SK-N-SH treated with all-trans-retinoic acid at 6 μM for 48 hours (cell line): Measurements from ENCODE around the gene STAB2.

ENCODE experiments used
- ATAC-seq: fragments of 200-7000 bp; cut with Tn5 transposase; 3 replicates; pipeline ENCODE4 v1.9.1; 2020; ENCODE audit warnings: mild to moderate bottlenecking, moderate library complexity
- ARNTL ChIP-seq: fragments of 450-650 bp; formaldehyde crosslinking; IDR thresholded peaks from 2 replicates; pipeline ENCODE4 v1.5.0; 2020; ENCODE audit warnings: low read depth, mild to moderate bottlenecking, moderate library complexity, borderline replicate concordance
- BACH2 ChIP-seq: fragments of 250-450 bp; sonication (Bioruptor Pico); IDR thresholded peaks from 2 replicates; pipeline ENCODE4 v1.9.0; 2021; ENCODE audit warnings: mild to moderate bottlenecking, borderline replicate concordance
- CSDC2 ChIP-seq: fragments of 250-450 bp; sonication (Bioruptor Pico); IDR thresholded peaks from 2 replicates; pipeline ENCODE4 v1.5.0; 2020; ENCODE audit warnings: mild to moderate bottlenecking, moderate library complexity
- GLIS3 ChIP-seq: fragments of 250-450 bp; sonication (Bioruptor Pico); IDR thresholded peaks from 2 replicates; pipeline ENCODE4 v1.5.0; 2020; ENCODE audit warnings: mild to moderate bottlenecking, moderate library complexity
- ISL1 ChIP-seq: fragments of 250-450 bp; sonication (Bioruptor Pico); IDR thresholded peaks from 2 replicates; pipeline ENCODE4 v2.1.2; 2022; ENCODE audit warnings: mild to moderate bottlenecking, moderate library complexity
- OSR1 ChIP-seq: fragments of 250-450 bp; sonication (Bioruptor Pico); IDR thresholded peaks from 2 replicates; pipeline ENCODE4 v1.8.0; 2022; ENCODE audit warnings: moderate library complexity, mild to moderate bottlenecking, inconsistent platforms
- RARB ChIP-seq: fragments of 250-450 bp; sonication (Bioruptor Pico); IDR thresholded peaks from 2 replicates; pipeline ENCODE4 v1.8.0; 2021; ENCODE audit warnings: mild to moderate bottlenecking, moderate library complexity
- SNAI2 ChIP-seq: fragments of 250-450 bp; sonication (Bioruptor Pico); IDR thresholded peaks from 2 replicates; pipeline ENCODE4 v1.5.0; 2020; ENCODE audit warnings: mild to moderate bottlenecking, moderate library complexity
- TCF4 ChIP-seq: fragments of 250-450 bp; sonication (Bioruptor Pico); IDR thresholded peaks from 2 replicates; pipeline ENCODE4 v1.8.0; 2021; ENCODE audit warnings: mild to moderate bottlenecking, moderate library complexity, borderline replicate concordance
- TOX ChIP-seq: fragments of 250-450 bp; sonication (Bioruptor Pico); IDR thresholded peaks from 2 replicates; pipeline ENCODE4 v1.8.0; 2021; ENCODE audit warnings: mild to moderate bottlenecking, moderate library complexity, borderline replicate concordance
- ZC3H10 ChIP-seq: fragments of 250-450 bp; sonication (Bioruptor Pico); IDR thresholded peaks from 2 replicates; pipeline ENCODE4 v1.5.1; 2021; ENCODE audit warnings: mild to moderate bottlenecking, moderate library complexity
- ZFP3 ChIP-seq: fragments of 250-450 bp; sonication (Bioruptor Pico); IDR thresholded peaks from 2 replicates; pipeline ENCODE4 v1.5.0; 2020; ENCODE audit warnings: mild to moderate bottlenecking, moderate library complexity
- ZFP30 ChIP-seq: fragments of 450-650 bp; formaldehyde crosslinking; IDR thresholded peaks from 2 replicates; pipeline ENCODE4 v1.5.0; 2022; ENCODE audit warnings: mild to moderate bottlenecking, moderate library complexity
- ZNF70 ChIP-seq: fragments of 450-650 bp; formaldehyde crosslinking; IDR thresholded peaks from 2 replicates; pipeline ENCODE4 v1.5.0; 2020; ENCODE audit warnings: mild to moderate bottlenecking, moderate library complexity
- ZNF8 ChIP-seq: fragments of 450-650 bp; formaldehyde crosslinking; IDR thresholded peaks from 2 replicates; pipeline ENCODE4 v1.5.0; 2020; ENCODE audit warnings: mild to moderate bottlenecking, moderate library complexity
- TF ChIP-seq, protein P1 (sequence below): fragments of 250-450 bp; sonication (Bioruptor Pico); IDR thresholded peaks from 2 replicates; pipeline ENCODE4 v1.5.0; 2020; ENCODE audit warnings: mild to moderate bottlenecking, moderate library complexity
- TF ChIP-seq, protein P2 (sequence below): fragments of 250-450 bp; sonication (Bioruptor Pico); IDR thresholded peaks from 2 replicates; pipeline ENCODE4 v1.5.1; 2021; ENCODE audit warnings: mild to moderate bottlenecking, moderate library complexity
- TF ChIP-seq, protein P3 (sequence below): fragments of 250-450 bp; sonication (Bioruptor Pico); IDR thresholded peaks from 2 replicates; pipeline ENCODE4 v1.5.1; 2020; ENCODE audit warnings: low read depth, mild to moderate bottlenecking, moderate library complexity
- TF ChIP-seq, protein P4 (sequence below): fragments of 250-450 bp; sonication (Bioruptor Pico); IDR thresholded peaks from 2 replicates; pipeline ENCODE4 v1.8.0; 2021; ENCODE audit warnings: low read depth, mild to moderate bottlenecking, moderate library complexity, borderline replicate concordance

STAB2 gene

DNA sequence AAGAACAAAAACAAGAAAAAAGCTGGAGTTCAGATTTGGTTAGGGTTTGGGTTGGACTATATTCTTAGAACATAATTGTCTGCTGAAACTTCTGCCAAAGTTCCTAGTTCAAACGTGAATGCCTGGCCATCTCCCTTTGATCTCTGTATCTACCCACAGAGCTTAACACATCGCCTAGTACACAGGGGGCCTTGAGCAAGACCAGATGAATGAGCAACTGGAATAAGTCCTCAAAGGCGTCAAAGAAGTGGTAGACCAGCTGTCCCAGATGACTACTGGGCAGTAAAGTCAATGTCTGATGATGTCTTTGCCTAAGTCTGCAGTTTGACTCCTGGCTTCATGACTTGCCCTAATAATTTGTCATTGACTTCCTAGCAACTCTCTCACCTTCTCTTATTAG lies 13.9 kb upstream of the STAB2 start:
- TF ChIP-seq SNAI2, result no peak
- TF ChIP-seq ARNTL (CRISPR knock-in tag), result no peak
- TF ChIP-seq, protein P1, sequence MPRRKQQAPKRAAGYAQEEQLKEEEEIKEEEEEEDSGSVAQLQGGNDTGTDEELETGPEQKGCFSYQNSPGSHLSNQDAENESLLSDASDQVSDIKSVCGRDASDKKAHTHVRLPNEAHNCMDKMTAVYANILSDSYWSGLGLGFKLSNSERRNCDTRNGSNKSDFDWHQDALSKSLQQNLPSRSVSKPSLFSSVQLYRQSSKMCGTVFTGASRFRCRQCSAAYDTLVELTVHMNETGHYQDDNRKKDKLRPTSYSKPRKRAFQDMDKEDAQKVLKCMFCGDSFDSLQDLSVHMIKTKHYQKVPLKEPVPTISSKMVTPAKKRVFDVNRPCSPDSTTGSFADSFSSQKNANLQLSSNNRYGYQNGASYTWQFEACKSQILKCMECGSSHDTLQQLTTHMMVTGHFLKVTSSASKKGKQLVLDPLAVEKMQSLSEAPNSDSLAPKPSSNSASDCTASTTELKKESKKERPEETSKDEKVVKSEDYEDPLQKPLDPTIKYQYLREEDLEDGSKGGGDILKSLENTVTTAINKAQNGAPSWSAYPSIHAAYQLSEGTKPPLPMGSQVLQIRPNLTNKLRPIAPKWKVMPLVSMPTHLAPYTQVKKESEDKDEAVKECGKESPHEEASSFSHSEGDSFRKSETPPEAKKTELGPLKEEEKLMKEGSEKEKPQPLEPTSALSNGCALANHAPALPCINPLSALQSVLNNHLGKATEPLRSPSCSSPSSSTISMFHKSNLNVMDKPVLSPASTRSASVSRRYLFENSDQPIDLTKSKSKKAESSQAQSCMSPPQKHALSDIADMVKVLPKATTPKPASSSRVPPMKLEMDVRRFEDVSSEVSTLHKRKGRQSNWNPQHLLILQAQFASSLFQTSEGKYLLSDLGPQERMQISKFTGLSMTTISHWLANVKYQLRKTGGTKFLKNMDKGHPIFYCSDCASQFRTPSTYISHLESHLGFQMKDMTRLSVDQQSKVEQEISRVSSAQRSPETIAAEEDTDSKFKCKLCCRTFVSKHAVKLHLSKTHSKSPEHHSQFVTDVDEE, result no peak
- TF ChIP-seq OSR1 (CRISPR knock-in tag), result no peak
- TF ChIP-seq, protein P2, sequence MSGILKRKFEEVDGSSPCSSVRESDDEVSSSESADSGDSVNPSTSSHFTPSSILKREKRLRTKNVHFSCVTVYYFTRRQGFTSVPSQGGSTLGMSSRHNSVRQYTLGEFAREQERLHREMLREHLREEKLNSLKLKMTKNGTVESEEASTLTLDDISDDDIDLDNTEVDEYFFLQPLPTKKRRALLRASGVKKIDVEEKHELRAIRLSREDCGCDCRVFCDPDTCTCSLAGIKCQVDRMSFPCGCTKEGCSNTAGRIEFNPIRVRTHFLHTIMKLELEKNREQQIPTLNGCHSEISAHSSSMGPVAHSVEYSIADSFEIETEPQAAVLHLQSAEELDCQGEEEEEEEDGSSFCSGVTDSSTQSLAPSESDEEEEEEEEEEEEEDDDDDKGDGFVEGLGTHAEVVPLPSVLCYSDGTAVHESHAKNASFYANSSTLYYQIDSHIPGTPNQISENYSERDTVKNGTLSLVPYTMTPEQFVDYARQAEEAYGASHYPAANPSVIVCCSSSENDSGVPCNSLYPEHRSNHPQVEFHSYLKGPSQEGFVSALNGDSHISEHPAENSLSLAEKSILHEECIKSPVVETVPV, result no peak
- TF ChIP-seq, protein P3, sequence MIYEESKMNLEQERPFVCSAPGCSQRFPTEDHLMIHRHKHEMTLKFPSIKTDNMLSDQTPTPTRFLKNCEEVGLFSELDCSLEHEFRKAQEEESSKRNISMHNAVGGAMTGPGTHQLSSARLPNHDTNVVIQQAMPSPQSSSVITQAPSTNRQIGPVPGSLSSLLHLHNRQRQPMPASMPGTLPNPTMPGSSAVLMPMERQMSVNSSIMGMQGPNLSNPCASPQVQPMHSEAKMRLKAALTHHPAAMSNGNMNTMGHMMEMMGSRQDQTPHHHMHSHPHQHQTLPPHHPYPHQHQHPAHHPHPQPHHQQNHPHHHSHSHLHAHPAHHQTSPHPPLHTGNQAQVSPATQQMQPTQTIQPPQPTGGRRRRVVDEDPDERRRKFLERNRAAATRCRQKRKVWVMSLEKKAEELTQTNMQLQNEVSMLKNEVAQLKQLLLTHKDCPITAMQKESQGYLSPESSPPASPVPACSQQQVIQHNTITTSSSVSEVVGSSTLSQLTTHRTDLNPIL (CRISPR knock-in tag), result no peak
- TF ChIP-seq GLIS3 (CRISPR knock-in tag), result no peak
- TF ChIP-seq ZNF8, result no peak
- TF ChIP-seq RARB (CRISPR knock-in tag), result no peak
- no peak for TF ChIP-seq ISL1 (CRISPR knock-in tag)
- TF ChIP-seq, protein P4, sequence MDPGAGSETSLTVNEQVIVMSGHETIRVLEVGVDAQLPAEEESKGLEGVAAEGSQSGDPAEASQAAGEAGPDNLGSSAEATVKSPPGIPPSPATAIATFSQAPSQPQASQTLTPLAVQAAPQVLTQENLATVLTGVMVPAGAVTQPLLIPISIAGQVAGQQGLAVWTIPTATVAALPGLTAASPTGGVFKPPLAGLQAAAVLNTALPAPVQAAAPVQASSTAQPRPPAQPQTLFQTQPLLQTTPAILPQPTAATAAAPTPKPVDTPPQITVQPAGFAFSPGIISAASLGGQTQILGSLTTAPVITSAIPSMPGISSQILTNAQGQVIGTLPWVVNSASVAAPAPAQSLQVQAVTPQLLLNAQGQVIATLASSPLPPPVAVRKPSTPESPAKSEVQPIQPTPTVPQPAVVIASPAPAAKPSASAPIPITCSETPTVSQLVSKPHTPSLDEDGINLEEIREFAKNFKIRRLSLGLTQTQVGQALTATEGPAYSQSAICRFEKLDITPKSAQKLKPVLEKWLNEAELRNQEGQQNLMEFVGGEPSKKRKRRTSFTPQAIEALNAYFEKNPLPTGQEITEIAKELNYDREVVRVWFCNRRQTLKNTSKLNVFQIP (CRISPR knock-in tag), result no peak
- no peak for TF ChIP-seq TCF4
- no peak for TF ChIP-seq ZC3H10 (CRISPR knock-in tag)
- no peak for TF ChIP-seq CSDC2 (CRISPR knock-in tag)
- TF ChIP-seq ZFP30 (CRISPR knock-in tag), result no peak
- TF ChIP-seq BACH2 (CRISPR knock-in tag), result no peak
- TF ChIP-seq TOX (CRISPR knock-in tag), result no peak
- no peak for ATAC-seq

DNA sequence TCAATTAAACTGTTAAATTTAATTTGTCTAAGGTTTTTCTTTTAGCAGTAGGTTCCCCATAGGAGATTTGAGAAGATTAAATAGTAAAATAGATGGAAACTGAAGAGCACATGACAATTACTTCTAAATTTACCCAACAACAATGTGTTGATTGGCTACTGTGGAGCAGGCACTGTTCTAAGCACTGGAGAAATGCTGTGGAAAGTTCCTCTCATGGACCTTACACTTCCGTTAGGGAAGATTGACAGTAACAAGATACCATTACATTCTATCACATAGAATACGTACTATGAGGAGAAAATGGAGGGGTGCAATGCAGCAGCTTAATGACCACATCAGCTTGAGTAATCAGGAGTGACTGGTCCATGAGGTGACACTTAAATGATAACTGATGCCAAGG lies 8.1 kb upstream of the STAB2 start:
- TF ChIP-seq ZNF8 (no peak), TCF4 (no peak), BACH2 (CRISPR knock-in tag) (no peak), ZC3H10 (CRISPR knock-in tag) (no peak), ARNTL (CRISPR knock-in tag) (no peak), ZNF70 (no peak), GLIS3 (CRISPR knock-in tag) (no peak)
- TF ChIP-seq, protein P2, result no peak
- TF ChIP-seq, protein P4 (CRISPR knock-in tag), result no peak
- ATAC-seq, result no peak

DNA sequence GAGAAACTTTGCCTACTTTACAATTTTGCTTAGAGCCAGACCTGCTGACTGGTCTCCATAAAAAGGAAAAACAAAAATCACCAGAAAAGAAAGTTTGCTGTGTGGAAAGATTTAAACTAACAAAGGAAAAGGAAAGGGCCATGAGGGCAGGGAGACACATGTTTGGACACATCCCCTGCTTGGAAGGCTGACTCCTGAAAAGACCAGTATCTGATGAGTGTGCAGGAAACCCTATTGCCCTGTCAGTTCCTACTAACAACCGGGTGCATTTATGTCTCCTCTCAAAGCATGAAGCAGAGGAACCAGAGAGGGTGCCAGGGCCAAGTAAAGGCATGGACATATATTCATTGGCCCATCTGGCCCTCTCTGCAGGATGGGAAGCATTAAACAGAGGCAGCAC lies 7.0 kb upstream of the STAB2 start:
- no peak for ATAC-seq
- TF ChIP-seq ZC3H10 (CRISPR knock-in tag) (no peak), TCF4 (no peak), ISL1 (CRISPR knock-in tag) (no peak), ZNF8 (no peak), TOX (CRISPR knock-in tag) (no peak), ZFP3 (CRISPR knock-in tag) (no peak), ZFP30 (CRISPR knock-in tag) (no peak), GLIS3 (CRISPR knock-in tag) (no peak), ARNTL (CRISPR knock-in tag) (no peak), BACH2 (CRISPR knock-in tag) (no peak), RARB (CRISPR knock-in tag) (no peak)
- TF ChIP-seq, protein P3 (CRISPR knock-in tag), result no peak
- TF ChIP-seq, protein P2, result no peak
